IMR-90 (cell line): ENCODE measurements around the gene TADA2A. TPM values are rescaled to one million over a fixed set of nuclear protein-coding genes. Genes with fewer than 3 reads are reported as not detected.

ENCODE experiments used
- ATAC-seq: fragments of 200-7000 bp; cut with Tn5 transposase; 2 replicates; pipeline ENCODE4 v1.9.1; 2020; ENCODE audit warnings: low read depth, mild to moderate bottlenecking, moderate library complexity
- BruUV-seq: library from RNA; stranded (reverse); fragments of 400-500 nt; replicated peaks from 2 replicates; lab custom pipeline; 2021; lab: Mats Ljungman, UMichigan
- CTCF ChIA-PET: fragments of 300-600 bp; formaldehyde crosslinking; extraction: SDS; loops from one replicate; lab custom pipeline; 2021; ENCODE audit warnings: antibody characterized with exemption; lab: Yijun Ruan, JAX
- POLR2A ChIA-PET: fragments of 300-600 bp; sonication (Branson Sonifier 250); formaldehyde crosslinking; loops from one replicate; lab custom pipeline; 2022; ENCODE audit warnings: antibody characterized with exemption; ENCODE audit not compliant: unreplicated experiment; lab: Charles Lee
- DNase-seq: peaks from one replicate; pipeline ENCODE4 v3.0.0; 2013
- H2AFZ ChIP-seq: replicated peaks from 2 replicates; pipeline ENCODE3; 2013; ENCODE audit warnings: low read length, mild to moderate bottlenecking; ENCODE audit not compliant: poor library complexity
- H2AK5ac ChIP-seq: 2 replicates; pipeline ENCODE4 v1.6.1; 2013; ENCODE audit warnings: low read depth, low read length, inconsistent platforms
- H2AK9ac ChIP-seq: replicated peaks from 2 replicates; pipeline ENCODE3; 2013; ENCODE audit warnings: mild to moderate bottlenecking, low read depth, low read length, moderate library complexity; ENCODE audit not compliant: poor library complexity
- H2BK120ac ChIP-seq: 2 replicates; pipeline ENCODE4 v1.6.1; 2013; ENCODE audit warnings: low read depth, low read length, inconsistent platforms
- H2BK15ac ChIP-seq: 3 replicates; pipeline ENCODE4 v1.6.1; 2013; ENCODE audit warnings: low read depth, low read length, inconsistent platforms
- H2BK20ac ChIP-seq: 2 replicates; pipeline ENCODE4 v1.6.1; 2013; ENCODE audit warnings: low read depth, mild to moderate bottlenecking, inconsistent platforms, low read length, moderate library complexity
- H2BK5ac ChIP-seq: 2 replicates; pipeline ENCODE4 v1.6.1; 2013; ENCODE audit warnings: mild to moderate bottlenecking, low read depth, low read length, inconsistent platforms; ENCODE audit not compliant: poor library complexity, severe bottlenecking
- H3K14ac ChIP-seq: replicated peaks from 2 replicates; pipeline ENCODE4 v1.6.1; 2013; ENCODE audit warnings: low read depth, low read length, inconsistent platforms
- H3K18ac ChIP-seq: 2 replicates; pipeline ENCODE4 v1.6.1; 2013; ENCODE audit warnings: low read depth, low read length, control low read depth
- H3K23ac ChIP-seq: 2 replicates; pipeline ENCODE4 v1.6.1; 2013; ENCODE audit warnings: low read depth, low read length, inconsistent platforms
- H3K27ac ChIP-seq: 2 replicates; pipeline ENCODE4 v1.5.1; 2013; ENCODE audit warnings: mild to moderate bottlenecking, control low read depth, low read length; ENCODE audit not compliant: insufficient read depth
- H3K27me3 ChIP-seq: 2 replicates; pipeline ENCODE4 v1.6.1; 2013; ENCODE audit warnings: low read length; ENCODE audit not compliant: control insufficient read depth, insufficient read depth
- H3K36me3 ChIP-seq: 2 replicates; pipeline ENCODE4 v1.6.1; 2013; ENCODE audit warnings: low read length, mixed read lengths; ENCODE audit not compliant: control insufficient read depth, insufficient read depth
- H3K4ac ChIP-seq: 2 replicates; pipeline ENCODE4 v1.6.1; 2013; ENCODE audit warnings: low read depth, low read length, inconsistent platforms
- H3K4me1 ChIP-seq: 2 replicates; pipeline ENCODE4 v1.6.1; 2013; ENCODE audit warnings: low read length, mixed read lengths; ENCODE audit not compliant: control insufficient read depth, insufficient read depth
- H3K4me2 ChIP-seq: 2 replicates; pipeline ENCODE4 v1.6.1; 2013; ENCODE audit warnings: low read depth, mild to moderate bottlenecking, control low read depth, low read length, moderate library complexity
- H3K4me3 ChIP-seq: 2 replicates; pipeline ENCODE4 v1.5.1; 2013; ENCODE audit warnings: low read depth, mild to moderate bottlenecking, control low read depth, low read length, moderate library complexity; ENCODE audit not compliant: insufficient read depth
- H3K56ac ChIP-seq: 2 replicates; pipeline ENCODE4 v1.6.1; 2013; ENCODE audit warnings: low read length, inconsistent platforms; ENCODE audit not compliant: insufficient read depth; ENCODE audit errors: extremely low read depth
- H3K79me1 ChIP-seq, 2 experiments: 2 replicates each; pipeline ENCODE4 v1.6.1; 2013; ENCODE audit warnings: low read length in 2 of 2, inconsistent platforms in 1 of 2, low read depth in 1 of 2
- H3K9ac ChIP-seq: 2 replicates; pipeline ENCODE4 v1.6.1; 2013; ENCODE audit warnings: low read depth, low read length, control low read depth
- H3K9me1 ChIP-seq: 2 replicates; pipeline ENCODE4 v1.6.1; 2013; ENCODE audit warnings: low read length, inconsistent platforms; ENCODE audit not compliant: insufficient read depth
- H3K9me3 ChIP-seq: 2 replicates; pipeline ENCODE4 v1.6.1; 2013; ENCODE audit warnings: low read length; ENCODE audit not compliant: control insufficient read depth, insufficient read depth
- H4K20me1 ChIP-seq: 2 replicates; pipeline ENCODE4 v1.6.1; 2013; ENCODE audit warnings: low read length, inconsistent platforms; ENCODE audit not compliant: insufficient read depth
- H4K5ac ChIP-seq: 2 replicates; pipeline ENCODE4 v1.6.1; 2013; ENCODE audit warnings: mild to moderate bottlenecking, low read depth, low read length, control low read depth
- H4K8ac ChIP-seq, 2 experiments: 2 replicates each; pipeline ENCODE4 v1.6.1; 2013; ENCODE audit warnings: low read depth in 2 of 2, low read length in 2 of 2, control low read depth in 1 of 2, inconsistent platforms in 1 of 2
- H4K91ac ChIP-seq: 2 replicates; pipeline ENCODE4 v1.6.1; 2013; ENCODE audit warnings: low read depth, low read length, inconsistent platforms; ENCODE audit not compliant: insufficient read depth
- ELK1 ChIP-seq: fragments of 150-350 bp; IDR thresholded peaks from 2 replicates; pipeline ENCODE4 v1.6.1; 2016; ENCODE audit warnings: low read depth, mild to moderate bottlenecking, low read length, moderate library complexity, borderline replicate concordance
- FOS ChIP-seq: fragments of 150-350 bp; IDR thresholded peaks from 2 replicates; pipeline ENCODE4 v1.6.1; 2016; ENCODE audit warnings: low read depth, low read length
- MAZ ChIP-seq: IDR thresholded peaks from 2 replicates; pipeline ENCODE4 v1.6.1; 2012; ENCODE audit warnings: low read depth, mild to moderate bottlenecking, low read length, improper control_type of control experiment, moderate library complexity, borderline replicate concordance
- NFE2L2 ChIP-seq: fragments of 150-350 bp; IDR thresholded peaks from 2 replicates; pipeline ENCODE4 v1.6.1; 2016; ENCODE audit warnings: low read depth, mild to moderate bottlenecking, low read length
- RAD21 ChIP-seq: IDR thresholded peaks from 2 replicates; pipeline ENCODE4 v1.6.1; 2012; ENCODE audit warnings: low read length, improper control_type of control experiment
- RCOR1 ChIP-seq: IDR thresholded peaks from 2 replicates; pipeline ENCODE4 v1.6.1; 2012; ENCODE audit warnings: mild to moderate bottlenecking, low read length, improper control_type of control experiment; ENCODE audit not compliant: insufficient replicate concordance
- RFX5 ChIP-seq: IDR thresholded peaks from 2 replicates; pipeline ENCODE4 v1.8.0; 2012; ENCODE audit warnings: low read depth, mild to moderate bottlenecking, low read length, moderate library complexity
- SMC3 ChIP-seq: fragments of 150-350 bp; IDR thresholded peaks from 2 replicates; pipeline ENCODE4 v1.6.1; 2016; ENCODE audit warnings: low read depth, mild to moderate bottlenecking, antibody characterized with exemption, low read length, moderate library complexity
- WGBS, 2 experiments: methylation state at CpG; one replicate each; pipeline versions ENCODE4 v1.1.5 to v1.1.7; 2013; ENCODE audit warnings: missing lambda C conversion rate in 2 of 2; ENCODE audit not compliant: insufficient read length in 1 of 2; ENCODE audit errors: extremely low coverage in 2 of 2; 5-methylcytosine and 5-hydroxymethylcytosine counted together
- dilution Hi-C: fragments of 300-500 bp; cut with HindIII; formaldehyde crosslinking; loops from one replicate; pipeline ENCODE4 v1.14.3; 2018; ENCODE audit warnings: low sequenced_read_pairs; ENCODE audit not compliant: unreplicated experiment
- in situ Hi-C: fragments of 300-500 bp; cut with MboI; formaldehyde crosslinking; loops from 3 replicates; pipeline ENCODE4 v1.14.3; 2019; ENCODE audit warnings: low sequenced_read_pairs, inconsistent platforms, mixed read lengths
- intact Hi-C: fragments of 100-400 bp; cut with micrococcal nuclease; formaldehyde crosslinking; loops from 2 replicates; pipeline ENCODE4 v1.10.0; 2022
- polyA plus RNA-seq, 3 experiments: library from polyadenylated mRNA; depleted of rRNA; stranded (reverse); fragments of >200 nt; gene quantifications; 2 replicates each; pipeline ENCODE4 v1.2.3, GENCODE V29; 2012; ENCODE audit warnings: low replicate concordance in 1 of 3
- total RNA-seq: library from RNA; depleted of rRNA; stranded (reverse); fragments of >200 nt; gene quantifications from 2 replicates; pipeline ENCODE4 v1.2.3, GENCODE V29; 2012
- TF ChIP-seq, protein P1 (sequence below): conservative IDR thresholded peaks from 2 replicates; pipeline ENCODE4 v1.5.1; 2012; ENCODE audit warnings: mild to moderate bottlenecking, low read depth, low read length, improper control_type of control experiment

The TADA2A gene
- total and polyA plus RNA-seq, 2 of the 4 experiments (the other 2 are of a cell fraction) = 13.1 to 19.7 TPM

- peaks cover 3% of the 10 kb centered on the region for H3K4me1 ChIP-seq
- no peaks in the 10 kb centered on the region for H3K9me3 ChIP-seq
- no peak overlapping the region for H4K8ac ChIP-seq
- H3K23ac ChIP-seq = no peak overlapping the region
- no peak overlapping the region for H2AFZ ChIP-seq
- H3K14ac ChIP-seq = no peak overlapping the region
- H3K4ac ChIP-seq = no peak overlapping the region
- in situ Hi-C loops (no loop called here), dilution Hi-C loops (no loop called here), intact Hi-C loops (no loop called here)
- H2AK9ac ChIP-seq = no peak overlapping the region
- no peak for DNase-seq
- peaks cover 5 to 9% of the 10 kb centered on the region in 2 experiments; a peak in 3 of 4 replicates for H3K79me1 ChIP-seq
- no peaks in the 10 kb centered on the region for H3K27me3 ChIP-seq
- H3K9ac ChIP-seq = no peak overlapping the region
- no peak overlapping the region for H3K27ac ChIP-seq
- H3K4me2 ChIP-seq = no peak overlapping the region
- H2BK15ac ChIP-seq = no peak overlapping the region
- no peak overlapping the region for H3K18ac ChIP-seq
- BruUV-seq = no TSS peak
- H4K5ac ChIP-seq = no peak overlapping the region
- TF ChIP-seq, protein P1, sequence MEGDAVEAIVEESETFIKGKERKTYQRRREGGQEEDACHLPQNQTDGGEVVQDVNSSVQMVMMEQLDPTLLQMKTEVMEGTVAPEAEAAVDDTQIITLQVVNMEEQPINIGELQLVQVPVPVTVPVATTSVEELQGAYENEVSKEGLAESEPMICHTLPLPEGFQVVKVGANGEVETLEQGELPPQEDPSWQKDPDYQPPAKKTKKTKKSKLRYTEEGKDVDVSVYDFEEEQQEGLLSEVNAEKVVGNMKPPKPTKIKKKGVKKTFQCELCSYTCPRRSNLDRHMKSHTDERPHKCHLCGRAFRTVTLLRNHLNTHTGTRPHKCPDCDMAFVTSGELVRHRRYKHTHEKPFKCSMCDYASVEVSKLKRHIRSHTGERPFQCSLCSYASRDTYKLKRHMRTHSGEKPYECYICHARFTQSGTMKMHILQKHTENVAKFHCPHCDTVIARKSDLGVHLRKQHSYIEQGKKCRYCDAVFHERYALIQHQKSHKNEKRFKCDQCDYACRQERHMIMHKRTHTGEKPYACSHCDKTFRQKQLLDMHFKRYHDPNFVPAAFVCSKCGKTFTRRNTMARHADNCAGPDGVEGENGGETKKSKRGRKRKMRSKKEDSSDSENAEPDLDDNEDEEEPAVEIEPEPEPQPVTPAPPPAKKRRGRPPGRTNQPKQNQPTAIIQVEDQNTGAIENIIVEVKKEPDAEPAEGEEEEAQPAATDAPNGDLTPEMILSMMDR = no peak
- TF ChIP-seq NFE2L2 (no peak), RAD21 (no peak), ELK1 (no peak), SMC3 (no peak), RCOR1 (no peak), MAZ (no peak), RFX5 (no peak), FOS (no peak)
- no peak overlapping the region for H2BK5ac ChIP-seq
- H2BK20ac ChIP-seq = no peak overlapping the region
- H3K4me3 ChIP-seq = no peak overlapping the region
- WGBS, 2 experiments = no CpG with 5 or more reads among the region's 3 CpGs
- H4K20me1 ChIP-seq = 0 out of 2 replicates have a peak, but pooled peaks cover 5% of the 10 kb centered on the region
- H2AK5ac ChIP-seq = no peak overlapping the region
- H2BK120ac ChIP-seq = no peak overlapping the region
- no peak overlapping the region for H3K56ac ChIP-seq
- peaks cover 11% of the 10 kb centered on the region for H3K9me1 ChIP-seq
- no peak for ATAC-seq
- CTCF ChIA-PET = no interaction called here
- no peak overlapping the region for H4K91ac ChIP-seq
- POLR2A ChIA-PET = no interaction called here
- H3K36me3 ChIP-seq = peaks cover 14% of the 10 kb centered on the region
Observed at GRCh38 chr17:37463039-37463438, 56.4 kb downstream of the TADA2A start.
